Loucy (cell line): ENCODE measurements around the gene HRH1.
"Not testable (repeated sequence)": the region's sequence is repeated elsewhere in the genome, so short reads cannot be mapped to it uniquely, and the experiment has no call there.

Experiments
- H2AFZ ChIP-seq: fragments of 200-600 bp; sonication (generic); 2 replicates; pipeline ENCODE4 v1.6.0; 2016; ENCODE audit warnings: antibody characterized with exemption, mild to moderate bottlenecking, low read length, moderate library complexity
- H3F3A ChIP-seq: fragments of 200-600 bp; 2 replicates; pipeline ENCODE4 v1.6.0; 2016; ENCODE audit warnings: antibody characterized with exemption, low read depth, mild to moderate bottlenecking
- H3K27me3 ChIP-seq: fragments of 200-600 bp; sonication (generic); 2 replicates; pipeline ENCODE4 v1.6.1; 2014; ENCODE audit warnings: low read length, mild to moderate bottlenecking; ENCODE audit not compliant: insufficient read depth, poor library complexity, severe bottlenecking
- H3K36me3 ChIP-seq: fragments of 200-600 bp; sonication (generic); 2 replicates; pipeline ENCODE4 v1.6.1; 2016; ENCODE audit warnings: low read length; ENCODE audit not compliant: insufficient read depth
- H3K4me1 ChIP-seq: fragments of 200-600 bp; sonication (generic); 2 replicates; pipeline ENCODE4 v1.5.1; 2014; ENCODE audit warnings: low read length, mild to moderate bottlenecking; ENCODE audit not compliant: insufficient read depth, poor library complexity, severe bottlenecking
- H3K4me2 ChIP-seq: fragments of 200-600 bp; sonication (generic); 2 replicates; pipeline ENCODE4 v1.6.0; 2014; ENCODE audit warnings: antibody characterized with exemption, low read length, low read depth, mild to moderate bottlenecking; ENCODE audit not compliant: poor library complexity, severe bottlenecking
- H3K4me3 ChIP-seq: fragments of 200-600 bp; sonication (generic); 2 replicates; pipeline ENCODE4 v1.5.1; 2014; ENCODE audit warnings: low read length, mild to moderate bottlenecking, mixed read lengths; ENCODE audit not compliant: poor library complexity, severe bottlenecking
- H3K79me2 ChIP-seq: fragments of 200-600 bp; sonication (generic); 2 replicates; pipeline ENCODE4 v1.6.1; 2014; ENCODE audit warnings: low read length; ENCODE audit not compliant: insufficient read depth
- H3K9ac ChIP-seq: fragments of 200-600 bp; sonication (generic); 2 replicates; pipeline ENCODE4 v1.6.0; 2014; ENCODE audit warnings: mild to moderate bottlenecking, low read depth, low read length, moderate library complexity; ENCODE audit not compliant: poor library complexity, severe bottlenecking
- H3K9me2 ChIP-seq: fragments of 200-600 bp; sonication (generic); replicated peaks from 2 replicates; pipeline ENCODE4 v1.6.1; 2016; ENCODE audit warnings: low read depth, low read length, mixed read lengths
- H3K9me3 ChIP-seq: fragments of 200-600 bp; sonication (generic); 2 replicates; pipeline ENCODE4 v1.6.1; 2014; ENCODE audit warnings: mild to moderate bottlenecking, antibody characterized with exemption, low read length, low read depth; ENCODE audit not compliant: insufficient read depth
- H4K20me1 ChIP-seq: fragments of 200-600 bp; sonication (generic); 2 replicates; pipeline ENCODE4 v1.6.0; 2014; ENCODE audit warnings: antibody characterized with exemption, low read length, mild to moderate bottlenecking; ENCODE audit not compliant: insufficient read depth, poor library complexity, severe bottlenecking
- EZH2phosphoT487 ChIP-seq: fragments of 200-600 bp; IDR thresholded peaks from 2 replicates; pipeline ENCODE4 v1.6.1; 2018; ENCODE audit warnings: antibody characterized with exemption, mild to moderate bottlenecking, moderate library complexity, borderline replicate concordance
- TF ChIP-seq, protein P1 (sequence below): fragments of 200-600 bp; sonication (generic); conservative IDR thresholded peaks from 2 replicates; pipeline ENCODE4 v1.5.1; 2014; ENCODE audit warnings: mild to moderate bottlenecking, antibody characterized with exemption, low read length

The HRH1 gene, protein sequence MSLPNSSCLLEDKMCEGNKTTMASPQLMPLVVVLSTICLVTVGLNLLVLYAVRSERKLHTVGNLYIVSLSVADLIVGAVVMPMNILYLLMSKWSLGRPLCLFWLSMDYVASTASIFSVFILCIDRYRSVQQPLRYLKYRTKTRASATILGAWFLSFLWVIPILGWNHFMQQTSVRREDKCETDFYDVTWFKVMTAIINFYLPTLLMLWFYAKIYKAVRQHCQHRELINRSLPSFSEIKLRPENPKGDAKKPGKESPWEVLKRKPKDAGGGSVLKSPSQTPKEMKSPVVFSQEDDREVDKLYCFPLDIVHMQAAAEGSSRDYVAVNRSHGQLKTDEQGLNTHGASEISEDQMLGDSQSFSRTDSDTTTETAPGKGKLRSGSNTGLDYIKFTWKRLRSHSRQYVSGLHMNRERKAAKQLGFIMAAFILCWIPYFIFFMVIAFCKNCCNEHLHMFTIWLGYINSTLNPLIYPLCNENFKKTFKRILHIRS

GRCh38 chr3:11154036-11154952 is at the start of gene HRH1:
TSS of gene HRH1 (plus strand) at chr3:11154493. CDS start at chr3:11259038, 104,545 bp downstream.
- no peak within 1 kb of the TSS for H3K4me2 ChIP-seq
- TF ChIP-seq, protein P1, sequence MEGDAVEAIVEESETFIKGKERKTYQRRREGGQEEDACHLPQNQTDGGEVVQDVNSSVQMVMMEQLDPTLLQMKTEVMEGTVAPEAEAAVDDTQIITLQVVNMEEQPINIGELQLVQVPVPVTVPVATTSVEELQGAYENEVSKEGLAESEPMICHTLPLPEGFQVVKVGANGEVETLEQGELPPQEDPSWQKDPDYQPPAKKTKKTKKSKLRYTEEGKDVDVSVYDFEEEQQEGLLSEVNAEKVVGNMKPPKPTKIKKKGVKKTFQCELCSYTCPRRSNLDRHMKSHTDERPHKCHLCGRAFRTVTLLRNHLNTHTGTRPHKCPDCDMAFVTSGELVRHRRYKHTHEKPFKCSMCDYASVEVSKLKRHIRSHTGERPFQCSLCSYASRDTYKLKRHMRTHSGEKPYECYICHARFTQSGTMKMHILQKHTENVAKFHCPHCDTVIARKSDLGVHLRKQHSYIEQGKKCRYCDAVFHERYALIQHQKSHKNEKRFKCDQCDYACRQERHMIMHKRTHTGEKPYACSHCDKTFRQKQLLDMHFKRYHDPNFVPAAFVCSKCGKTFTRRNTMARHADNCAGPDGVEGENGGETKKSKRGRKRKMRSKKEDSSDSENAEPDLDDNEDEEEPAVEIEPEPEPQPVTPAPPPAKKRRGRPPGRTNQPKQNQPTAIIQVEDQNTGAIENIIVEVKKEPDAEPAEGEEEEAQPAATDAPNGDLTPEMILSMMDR, result no peak
- no peak for TF ChIP-seq EZH2phosphoT487
- H3K9me3 ChIP-seq, result no peaks in the 10 kb centered on the region
- H3K4me1 ChIP-seq, result no peaks in the 10 kb centered on the region
- H4K20me1 ChIP-seq, result no peaks in the 10 kb centered on the region
- no peak within 1 kb of the TSS for H2AFZ ChIP-seq
- no peak within 1 kb of the TSS for H3K9ac ChIP-seq
- no peaks in the 10 kb centered on the region for H3F3A ChIP-seq
- no peaks in the 10 kb centered on the region for H3K9me2 ChIP-seq
- peaks cover 5% of the 10 kb centered on the region for H3K27me3 ChIP-seq
- no peaks in the 10 kb centered on the region for H3K79me2 ChIP-seq
- H3K36me3 ChIP-seq, result no peaks in the 10 kb centered on the region
- H3K4me3 ChIP-seq, result no peak within 1 kb of the TSS

DNA sequence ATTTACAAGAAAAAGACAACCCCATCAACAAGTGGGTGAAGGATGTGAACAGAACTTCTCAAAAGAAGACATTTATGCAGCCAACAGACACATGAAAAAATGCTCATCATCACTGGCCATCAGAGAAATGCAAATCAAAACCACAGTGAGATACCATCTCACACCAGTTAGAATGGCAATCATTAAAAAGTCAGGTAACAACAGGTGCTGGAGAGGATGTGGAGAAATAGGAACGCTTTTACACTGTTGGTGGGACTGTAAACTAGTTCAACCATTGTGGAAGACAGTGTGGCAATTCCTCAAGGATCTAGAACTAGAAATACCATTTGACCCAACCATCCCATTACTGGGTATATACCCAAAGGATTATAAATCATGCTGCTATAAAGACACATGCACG is 41.0 kb upstream of the HRH1 start:
- not testable (repeated sequence) for H3K9me2 ChIP-seq, H3K36me3 ChIP-seq, H3K4me1 ChIP-seq, H2AFZ ChIP-seq, H3K4me2 ChIP-seq, H3K9ac ChIP-seq, H3K9me3 ChIP-seq, H3F3A ChIP-seq, H3K27me3 ChIP-seq, H4K20me1 ChIP-seq, H3K79me2 ChIP-seq, H3K4me3 ChIP-seq

- Histone ChIP-seq H3K4me3 (no peak overlapping the region), H3K9me3 (no peaks in the 10 kb centered on the region), H3K79me2 (no peaks in the 10 kb centered on the region), H3K4me2 (no peak overlapping the region), H3K4me1 (no peaks in the 10 kb centered on the region), H3K36me3 (no peaks in the 10 kb centered on the region), H3K9ac (no peak overlapping the region), H2AFZ (no peak overlapping the region), H3F3A (no peaks in the 10 kb centered on the region), H3K9me2 (no peaks in the 10 kb centered on the region), H4K20me1 (no peaks in the 10 kb centered on the region), H3K27me3 (no peaks in the 10 kb centered on the region)
- TF ChIP-seq EZH2phosphoT487, result no peak
- TF ChIP-seq, protein P1, result no peak
These were observed 38.7 kb upstream of the HRH1 start for GRCh38 chr3:11115548-11115947.
